Calu3 (cell line): Measurements from ENCODE around the gene FRMD1. TPM values are rescaled to one million over a fixed set of nuclear protein-coding genes. Genes with fewer than 3 reads are reported as not detected.

ENCODE experiments used
- BruUV-seq: library from RNA; stranded (reverse); fragments of 400-500 nt; replicated peaks from 2 replicates; lab custom pipeline; 2021; lab: Mats Ljungman, UMichigan
- CTCF ChIA-PET: fragments of 300-600 bp; sonication (Branson Sonifier 250); formaldehyde crosslinking; loops from one replicate; lab custom pipeline; 2022; ENCODE audit warnings: antibody characterized with exemption; lab: Charles Lee
- DNase-seq: peaks from one replicate; pipeline ENCODE4 v3.0.0; 2022
- H3K27ac Mint-ChIP-seq: one replicate; pipeline ENCODE4 v1.8.0; 2022; ENCODE audit warnings: mixed read lengths; ENCODE audit not compliant: unreplicated experiment
- H3K27me3 Mint-ChIP-seq: one replicate; pipeline ENCODE4 v1.8.0; 2022; ENCODE audit warnings: mixed read lengths; ENCODE audit not compliant: unreplicated experiment
- H3K36me3 Mint-ChIP-seq: one replicate; pipeline ENCODE4 v1.8.0; 2022; ENCODE audit warnings: mild to moderate bottlenecking, moderate library complexity, mixed read lengths; ENCODE audit not compliant: insufficient read depth, unreplicated experiment
- H3K4me1 Mint-ChIP-seq: one replicate; pipeline ENCODE4 v1.8.0; 2022; ENCODE audit warnings: mild to moderate bottlenecking, low read depth, mixed read lengths; ENCODE audit not compliant: unreplicated experiment
- H3K4me3 Mint-ChIP-seq: one replicate; pipeline ENCODE4 v1.8.0; 2022; ENCODE audit warnings: mild to moderate bottlenecking, low read depth, moderate library complexity, mixed read lengths; ENCODE audit not compliant: unreplicated experiment
- H3K9me3 Mint-ChIP-seq: one replicate; pipeline ENCODE4 v1.8.0; 2022; ENCODE audit warnings: low read depth, mixed read lengths; ENCODE audit not compliant: unreplicated experiment
- intact Hi-C: fragments of 100-400 bp; cut with micrococcal nuclease; formaldehyde crosslinking; loops from one replicate; pipeline ENCODE4 v1.10.0; 2022; ENCODE audit not compliant: unreplicated experiment
- total RNA-seq: library from RNA; stranded (reverse); gene quantifications from 2 replicates; pipeline ENCODE4 v1.2.3, GENCODE V29; 2022
- TF ChIP-seq, protein P1 (sequence below): fragments of 200-600 bp; IDR thresholded peaks from one replicate; pipeline ENCODE4 v1.8.0; 2022; ENCODE audit warnings: antibody characterized with exemption; ENCODE audit not compliant: unreplicated experiment

FRMD1 gene
- total RNA-seq, 1 experiment from 2014 or later: not detected

DNA sequence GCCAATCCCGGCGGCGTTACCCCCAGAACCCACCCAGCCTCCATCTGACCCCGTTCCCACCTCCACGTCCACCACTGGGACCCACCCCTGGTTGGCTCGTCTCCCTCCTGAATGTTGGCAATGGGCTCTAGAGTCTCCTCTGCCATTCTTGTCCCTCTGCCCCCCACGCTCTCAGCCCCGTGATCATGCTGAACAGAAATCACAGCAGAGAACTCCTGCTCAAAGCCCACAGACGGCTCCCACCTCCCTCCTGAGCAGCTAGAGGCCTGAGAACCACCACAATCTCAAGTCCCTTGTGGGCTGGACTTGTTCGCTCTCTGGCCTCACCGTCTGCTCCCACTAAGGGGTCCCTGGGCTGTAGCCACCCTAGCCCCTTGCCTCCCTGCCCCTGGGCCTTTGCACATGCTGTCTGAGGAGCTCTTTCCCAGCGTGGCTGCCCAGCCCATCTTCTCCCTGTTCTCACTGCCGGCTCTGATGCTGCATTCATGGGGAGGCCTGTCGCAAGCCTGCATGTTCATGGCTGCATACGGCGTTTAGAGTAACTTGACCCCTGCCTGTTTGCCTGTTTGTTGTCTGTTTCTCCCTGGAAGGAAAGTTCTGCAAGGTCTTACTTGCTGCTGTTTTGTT is 11.2 kb upstream of the FRMD1 start:
- peaks cover 75% of the 10 kb centered on the region for H3K27me3 Mint-ChIP-seq
- H3K4me3 Mint-ChIP-seq: no peak overlapping the region
- H3K27ac Mint-ChIP-seq: no peak overlapping the region
- DNase-seq: no peak
- H3K4me1 Mint-ChIP-seq: no peaks in the 10 kb centered on the region
- CTCF ChIA-PET: no interaction called here
- no TSS peak for BruUV-seq
- no peaks in the 10 kb centered on the region for H3K9me3 Mint-ChIP-seq
- TF ChIP-seq, protein P1, sequence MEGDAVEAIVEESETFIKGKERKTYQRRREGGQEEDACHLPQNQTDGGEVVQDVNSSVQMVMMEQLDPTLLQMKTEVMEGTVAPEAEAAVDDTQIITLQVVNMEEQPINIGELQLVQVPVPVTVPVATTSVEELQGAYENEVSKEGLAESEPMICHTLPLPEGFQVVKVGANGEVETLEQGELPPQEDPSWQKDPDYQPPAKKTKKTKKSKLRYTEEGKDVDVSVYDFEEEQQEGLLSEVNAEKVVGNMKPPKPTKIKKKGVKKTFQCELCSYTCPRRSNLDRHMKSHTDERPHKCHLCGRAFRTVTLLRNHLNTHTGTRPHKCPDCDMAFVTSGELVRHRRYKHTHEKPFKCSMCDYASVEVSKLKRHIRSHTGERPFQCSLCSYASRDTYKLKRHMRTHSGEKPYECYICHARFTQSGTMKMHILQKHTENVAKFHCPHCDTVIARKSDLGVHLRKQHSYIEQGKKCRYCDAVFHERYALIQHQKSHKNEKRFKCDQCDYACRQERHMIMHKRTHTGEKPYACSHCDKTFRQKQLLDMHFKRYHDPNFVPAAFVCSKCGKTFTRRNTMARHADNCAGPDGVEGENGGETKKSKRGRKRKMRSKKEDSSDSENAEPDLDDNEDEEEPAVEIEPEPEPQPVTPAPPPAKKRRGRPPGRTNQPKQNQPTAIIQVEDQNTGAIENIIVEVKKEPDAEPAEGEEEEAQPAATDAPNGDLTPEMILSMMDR: no peak
- no peaks in the 10 kb centered on the region for H3K36me3 Mint-ChIP-seq
- intact Hi-C loops: no loop called here

- intact Hi-C loops: no loop called here
- BruUV-seq: no TSS peak
- CTCF ChIA-PET: no interaction called here
- DNase-seq: no peak
- Mint-ChIP-seq H3K4me3 (no peak overlapping the region), H3K36me3 (no peaks in the 10 kb centered on the region), H3K4me1 (no peaks in the 10 kb centered on the region), H3K27ac (no peak overlapping the region), H3K9me3 (no peaks in the 10 kb centered on the region), H3K27me3 (peaks cover 79% of the 10 kb centered on the region)
- TF ChIP-seq, protein P1: no peak
These were observed 10.4 kb upstream of the FRMD1 start for GRCh38 chr6:168089186-168090063.

DNA sequence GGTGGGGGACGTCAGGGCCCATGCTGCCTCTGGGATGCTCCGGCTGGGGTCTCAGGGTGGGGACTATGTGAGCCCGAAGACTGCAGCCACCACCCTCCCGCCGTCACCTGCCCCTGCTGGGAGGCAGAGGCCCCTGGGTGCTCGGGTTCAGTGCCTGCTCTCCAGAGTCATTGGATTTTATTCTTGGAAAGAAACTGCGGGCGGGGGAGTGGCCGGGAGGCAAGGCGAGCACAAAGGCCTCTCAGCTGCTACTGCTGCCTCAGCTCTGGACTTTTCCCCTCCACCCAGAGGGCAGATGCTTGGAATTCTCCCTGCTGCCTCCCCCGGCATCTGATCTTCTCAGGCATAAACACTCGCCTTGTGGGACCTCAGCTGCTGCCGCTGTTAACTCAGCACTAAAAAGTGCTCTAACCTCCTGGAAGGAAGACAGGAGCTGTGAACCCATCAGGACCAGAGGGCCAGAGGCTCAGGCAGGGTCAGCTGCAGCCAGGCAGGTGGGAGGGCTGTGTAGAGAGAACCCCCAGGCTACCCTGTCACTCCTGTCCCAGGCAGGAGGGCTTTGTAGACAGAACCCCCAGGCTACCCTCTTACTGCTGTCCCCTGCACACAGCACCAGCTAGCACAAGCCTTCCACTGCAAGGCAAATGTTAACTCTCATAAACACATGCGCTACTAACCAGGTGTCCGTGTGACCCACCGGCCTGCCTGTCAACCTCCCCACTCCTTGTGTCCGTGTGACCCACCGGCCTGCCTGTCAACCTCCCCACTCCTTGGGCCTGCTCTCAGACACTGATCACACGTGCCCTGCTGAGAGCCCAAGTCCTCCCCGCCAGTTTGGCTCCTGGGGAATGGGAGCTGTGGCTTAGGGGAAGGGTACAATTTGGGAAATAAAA is 9.4 kb upstream of the FRMD1 start:
- Mint-ChIP-seq H3K4me1 (no peaks in the 10 kb centered on the region), H3K4me3 (no peak overlapping the region), H3K9me3 (no peaks in the 10 kb centered on the region), H3K27ac (no peak overlapping the region), H3K27me3 (peaks cover 88% of the 10 kb centered on the region), H3K36me3 (no peaks in the 10 kb centered on the region)
- intact Hi-C loops: no loop called here
- CTCF ChIA-PET: no interaction called here
- no TSS peak for BruUV-seq
- DNase-seq: no peak
- TF ChIP-seq, protein P1: no peak

- H3K36me3 Mint-ChIP-seq: no peaks in the 10 kb centered on the region
- no peak overlapping the region for H3K4me3 Mint-ChIP-seq
- no peak overlapping the region for H3K27ac Mint-ChIP-seq
- no peaks in the 10 kb centered on the region for H3K4me1 Mint-ChIP-seq
- intact Hi-C loops: no loop called here
- no TSS peak for BruUV-seq
- peaks cover 88% of the 10 kb centered on the region for H3K27me3 Mint-ChIP-seq
- TF ChIP-seq, protein P1: no peak
- CTCF ChIA-PET: no interaction called here
- no peak for DNase-seq
- no peaks in the 10 kb centered on the region for H3K9me3 Mint-ChIP-seq
These were observed 8.6 kb upstream of the FRMD1 start for GRCh38 chr6:168087436-168088160.
